HepG2 (cell line): Measurements from ENCODE around the gene EBF4.

Experiments used
- CAMTA2 ChIP-seq: sonication (generic); formaldehyde crosslinking; IDR thresholded peaks from 2 replicates; pipeline ENCODE4 v1.4.0; 2020; ENCODE audit warnings: mild to moderate bottlenecking, missing genetic modification reagents, borderline replicate concordance
- CTCF ChIP-seq: sonication (generic); formaldehyde crosslinking; IDR thresholded peaks from 2 replicates; pipeline ENCODE4 v1.5.0; 2020; ENCODE audit warnings: mild to moderate bottlenecking, missing genetic modification reagents, moderate library complexity
- MAFK ChIP-seq, 2 experiments: IDR thresholded peaks in 1 of 2; conservative IDR thresholded peaks in 1 of 2; 2 replicates each; pipeline ENCODE4 v1.6.1; 2011; ENCODE audit warnings: improper control_type of control experiment in 2 of 2, low read length in 2 of 2
- MYC ChIP-seq: sonication (generic); formaldehyde crosslinking; IDR thresholded peaks from 2 replicates; pipeline ENCODE4 v1.9.0; 2021; ENCODE audit warnings: missing genetic modification reagents, borderline replicate concordance
- SMAD3 ChIP-seq: sonication (generic); formaldehyde crosslinking; IDR thresholded peaks from 2 replicates; pipeline ENCODE4 v1.4.0; 2020; ENCODE audit warnings: missing genetic modification reagents
- STAT5B ChIP-seq: sonication (generic); formaldehyde crosslinking; IDR thresholded peaks from 2 replicates; pipeline ENCODE4 v1.4.0; 2020; ENCODE audit warnings: missing genetic modification reagents
- TEAD2 ChIP-seq: sonication (generic); formaldehyde crosslinking; IDR thresholded peaks from 2 replicates; pipeline ENCODE4 v1.9.0; 2021; ENCODE audit warnings: missing genetic modification reagents
- ZNF484 ChIP-seq: sonication (generic); formaldehyde crosslinking; IDR thresholded peaks from 2 replicates; pipeline ENCODE4 v1.5.1; 2020; ENCODE audit warnings: mild to moderate bottlenecking, low read depth, missing genetic modification reagents, borderline replicate concordance

- no peak for TF ChIP-seq CTCF (CRISPR knock-in tag)
- TF ChIP-seq MYC (CRISPR knock-in tag) = no peak
- TF ChIP-seq STAT5B (CRISPR knock-in tag) = no peak
- no peak for TF ChIP-seq ZNF484 (CRISPR knock-in tag)
- TF ChIP-seq MAFK (conservative IDR thresholded peaks at IDR 0.05 in 1 of 2, IDR thresholded peaks at IDR 0.05 in 1 of 2; ENCODE audit: low read length in 2 of 2) = no peak
- TF ChIP-seq CAMTA2 (CRISPR knock-in tag) = no peak
- TF ChIP-seq SMAD3 (CRISPR knock-in tag) = no peak
- no peak for TF ChIP-seq TEAD2 (CRISPR knock-in tag)
These were observed 1.5 kb downstream of the EBF4 start for GRCh38 chr20:2694008-2694471.
